Ramos (cell line): ENCODE results near the gene TRPM2.
"Not testable (repeated sequence)": the region's sequence is repeated elsewhere in the genome, so short reads cannot be mapped to it uniquely, and the experiment has no call there.

Experiments
- in situ Hi-C: fragments of 300-500 bp; cut with MboI; formaldehyde crosslinking; loops from one replicate; pipeline ENCODE4 v1.14.3; 2022; ENCODE audit warnings: low sequenced_read_pairs; ENCODE audit not compliant: unreplicated experiment

Gene TRPM2

DNA sequence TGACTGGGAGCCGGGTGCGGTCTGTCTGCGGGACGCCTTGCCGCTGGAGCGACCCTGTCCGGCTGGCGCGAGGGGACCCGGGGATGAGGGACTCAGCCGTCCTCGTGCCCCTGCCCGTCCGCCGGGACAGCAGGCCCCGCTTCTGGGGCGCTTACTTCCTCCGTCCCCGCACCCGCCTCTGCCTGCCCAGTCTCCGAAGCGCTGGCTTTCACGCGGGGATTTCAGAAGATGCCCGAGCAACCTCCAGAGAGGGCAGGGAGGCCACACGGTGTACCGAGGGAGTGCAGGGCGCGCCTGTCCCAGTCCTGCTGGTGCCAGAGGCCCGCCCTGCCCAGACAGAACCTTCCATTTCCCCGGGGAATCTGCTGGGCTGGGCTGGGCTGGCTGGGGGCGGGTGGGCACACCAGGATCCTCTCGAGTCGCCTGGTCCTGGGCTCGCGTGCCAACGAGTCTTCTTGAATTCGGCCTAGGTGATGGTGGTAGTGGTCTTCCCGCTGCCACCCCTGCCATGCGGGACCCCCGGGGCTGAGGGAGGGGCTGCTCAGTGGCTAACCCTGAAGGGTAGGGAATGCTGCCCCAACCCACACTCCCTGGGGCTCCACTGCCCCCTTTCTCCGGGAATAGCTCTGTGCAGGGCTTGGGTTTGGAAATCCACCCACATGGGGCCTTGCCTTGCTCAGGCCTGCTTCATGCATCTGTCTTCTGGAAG, 2.5 kb upstream of the TRPM2 start:
- in situ Hi-C loops = no loop called here

DNA sequence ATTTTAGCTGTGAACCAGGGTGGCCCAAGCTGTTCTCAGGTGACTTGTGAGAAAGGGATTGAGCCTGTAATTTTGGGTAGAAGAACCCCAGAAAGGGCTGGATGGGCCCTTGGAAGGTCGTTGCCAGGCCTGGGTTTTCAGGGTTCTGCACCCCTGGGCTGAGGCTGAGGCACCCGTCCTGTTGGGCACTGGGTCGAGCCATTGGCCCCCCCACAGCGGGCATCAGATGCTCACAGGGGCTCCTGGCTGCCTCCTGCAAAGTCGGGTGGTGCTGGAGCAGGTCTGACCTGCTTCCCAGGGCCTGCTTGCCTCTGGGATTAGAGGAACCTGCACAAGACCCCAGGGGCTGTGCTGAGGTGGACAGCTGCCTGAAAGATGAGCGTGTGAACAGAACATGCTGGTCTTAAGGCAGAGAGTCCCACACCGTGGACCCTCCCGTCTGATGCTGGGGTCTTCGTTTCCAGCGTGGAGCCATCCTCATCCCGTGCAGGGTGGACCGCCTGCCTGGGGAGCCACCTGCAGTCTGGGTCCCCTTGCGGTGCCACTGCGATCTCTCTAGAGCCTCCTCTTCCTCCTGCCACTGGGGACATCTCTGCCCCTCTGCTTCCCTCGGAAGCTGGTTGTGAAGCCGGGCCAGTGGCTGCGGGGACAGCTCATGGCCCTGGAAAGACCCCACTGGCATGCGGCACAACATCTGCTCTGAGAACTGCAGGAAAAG, 1.7 kb upstream of the TRPM2 start:
- in situ Hi-C loops = no loop called here

DNA sequence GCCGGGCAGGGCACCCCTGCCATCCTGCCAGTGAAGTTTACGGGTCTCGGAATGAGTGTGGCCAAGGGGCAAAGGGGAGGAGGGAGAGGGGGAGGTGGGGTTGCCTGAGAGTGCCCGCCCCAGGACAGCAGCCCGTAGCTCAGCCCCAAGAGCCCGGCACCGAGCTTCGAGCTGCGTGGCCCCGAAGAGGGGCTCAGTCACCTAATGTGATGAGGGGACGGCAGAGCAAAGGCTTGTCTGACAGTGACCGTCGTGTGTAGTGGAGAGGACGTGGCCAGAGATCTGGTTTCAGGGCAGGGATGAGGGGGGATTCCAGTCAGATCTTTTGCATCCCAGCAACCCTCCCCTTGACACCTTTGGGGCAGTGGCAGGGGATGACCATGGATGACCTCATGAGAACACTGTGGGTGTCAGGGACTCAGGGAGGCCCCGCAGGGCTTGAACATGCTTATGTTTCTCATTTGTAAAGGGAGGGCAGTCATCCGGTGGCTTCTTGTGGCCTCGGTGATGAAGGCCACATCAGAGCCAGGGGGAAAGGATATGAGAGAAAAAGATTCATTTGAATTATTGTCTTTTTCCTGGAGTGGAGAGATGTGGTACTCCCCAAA, 1.1 kb upstream of the TRPM2 start:
- in situ Hi-C loops = no loop called here

DNA sequence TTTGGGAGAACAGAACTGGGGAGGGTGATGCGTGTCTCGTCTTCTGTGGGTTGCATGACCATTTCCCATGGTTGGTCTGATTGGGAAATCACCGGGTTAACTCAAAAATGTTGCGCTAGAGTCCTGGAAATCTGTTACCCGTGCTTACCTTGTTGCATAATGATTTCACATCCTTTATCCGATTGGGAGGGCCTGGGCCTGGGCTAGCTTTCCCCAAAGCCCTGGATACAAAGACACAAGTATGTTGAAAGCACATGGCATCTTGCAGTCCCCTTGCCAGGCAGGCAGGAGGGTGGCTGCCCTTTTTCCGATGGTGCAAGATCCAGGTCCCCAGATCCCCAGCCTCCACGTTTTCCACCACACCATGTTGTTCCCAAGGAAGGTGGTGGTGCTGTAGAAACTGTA, 582 bp downstream of the TRPM2 start:
- in situ Hi-C loops = no loop called here

DNA sequence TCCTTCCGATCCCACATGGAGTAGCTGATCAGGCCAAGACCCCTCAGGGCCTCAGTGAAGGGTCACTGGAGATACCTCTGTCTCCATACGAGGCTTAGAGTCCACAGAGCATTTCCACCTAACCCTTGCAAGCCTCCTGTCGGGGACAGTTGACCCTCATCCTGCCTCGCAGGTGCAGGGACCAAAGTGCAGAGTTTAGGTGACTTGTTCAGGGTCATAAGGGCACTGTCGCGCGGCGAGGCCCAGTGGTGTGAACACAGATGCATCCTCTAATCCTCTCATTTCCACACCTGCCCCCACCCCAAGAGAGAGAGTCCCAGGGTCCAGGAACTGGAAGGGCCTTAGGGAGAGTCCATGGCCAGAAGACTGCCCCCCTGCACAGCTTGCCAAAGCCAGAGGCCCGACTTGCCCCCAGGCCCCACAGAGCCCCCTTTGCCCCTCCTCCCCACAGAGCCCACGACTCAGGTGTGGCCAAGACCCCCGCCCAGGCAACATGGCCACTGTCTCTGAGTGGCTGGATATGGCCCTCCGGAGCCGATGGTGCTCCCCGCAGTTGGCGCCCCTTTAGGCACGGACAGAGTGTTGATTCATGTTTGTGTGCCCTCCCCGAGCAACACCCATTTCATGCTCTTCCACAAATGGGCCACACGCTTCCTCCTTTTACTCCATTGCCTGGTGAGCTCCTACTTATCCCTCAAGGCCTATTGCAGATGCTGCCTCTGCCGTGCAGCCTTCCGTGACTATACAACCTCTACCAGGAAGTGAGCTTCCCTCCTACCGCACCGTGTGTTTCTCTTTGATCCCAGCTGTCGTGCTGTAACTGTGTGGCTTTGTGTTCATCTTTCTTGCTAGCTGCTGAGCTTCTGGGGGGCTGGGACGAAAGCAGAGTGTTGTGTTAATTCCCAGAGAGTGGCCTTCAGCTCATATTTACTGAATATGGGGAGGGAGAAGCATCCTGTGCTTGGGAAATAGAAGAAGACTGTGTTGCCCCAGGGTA, 1.7 kb downstream of the TRPM2 start:
- in situ Hi-C loops = no loop called here

DNA sequence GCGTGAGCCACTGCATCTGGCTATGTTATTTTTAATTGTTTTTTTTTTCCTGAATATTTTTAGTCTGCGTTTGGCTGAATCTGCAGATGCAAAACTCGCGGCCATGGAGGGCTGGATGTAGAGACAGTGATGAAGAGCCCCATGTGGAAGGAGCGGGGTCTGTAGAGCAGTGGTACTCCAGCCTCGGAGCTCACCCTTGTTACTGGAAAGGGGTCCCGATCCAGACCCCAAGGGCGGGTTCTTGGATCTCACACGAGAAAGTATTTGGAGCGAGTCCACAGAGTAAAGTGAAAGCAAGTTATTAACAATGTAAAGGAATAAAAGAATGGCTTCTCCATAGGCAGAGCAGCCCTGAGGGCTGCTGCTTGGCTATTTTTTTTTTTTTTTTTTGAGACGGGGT, 2.7 kb downstream of the TRPM2 start:
- in situ Hi-C loops = no loop called here

DNA sequence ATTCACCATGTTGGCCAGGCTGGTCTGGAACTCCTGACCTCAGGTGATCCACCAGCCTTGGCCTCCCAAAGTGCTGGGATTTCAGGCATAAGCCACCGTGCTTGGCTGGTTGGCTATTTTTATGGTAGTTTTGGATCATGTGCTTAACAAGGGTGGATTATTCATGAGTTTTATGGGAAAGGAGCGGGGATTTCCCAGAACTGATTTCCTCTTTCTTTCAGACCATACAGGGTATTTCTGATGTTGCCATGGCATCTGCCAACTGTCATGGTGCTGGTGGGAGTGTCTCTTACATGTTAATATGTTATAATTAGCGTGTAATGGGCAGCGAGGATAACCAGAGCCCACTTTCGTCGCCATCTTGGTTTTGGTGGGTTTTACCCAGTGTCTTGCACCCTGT, 3.2 kb downstream of the TRPM2 start:
- in situ Hi-C loops = no loop called here

DNA sequence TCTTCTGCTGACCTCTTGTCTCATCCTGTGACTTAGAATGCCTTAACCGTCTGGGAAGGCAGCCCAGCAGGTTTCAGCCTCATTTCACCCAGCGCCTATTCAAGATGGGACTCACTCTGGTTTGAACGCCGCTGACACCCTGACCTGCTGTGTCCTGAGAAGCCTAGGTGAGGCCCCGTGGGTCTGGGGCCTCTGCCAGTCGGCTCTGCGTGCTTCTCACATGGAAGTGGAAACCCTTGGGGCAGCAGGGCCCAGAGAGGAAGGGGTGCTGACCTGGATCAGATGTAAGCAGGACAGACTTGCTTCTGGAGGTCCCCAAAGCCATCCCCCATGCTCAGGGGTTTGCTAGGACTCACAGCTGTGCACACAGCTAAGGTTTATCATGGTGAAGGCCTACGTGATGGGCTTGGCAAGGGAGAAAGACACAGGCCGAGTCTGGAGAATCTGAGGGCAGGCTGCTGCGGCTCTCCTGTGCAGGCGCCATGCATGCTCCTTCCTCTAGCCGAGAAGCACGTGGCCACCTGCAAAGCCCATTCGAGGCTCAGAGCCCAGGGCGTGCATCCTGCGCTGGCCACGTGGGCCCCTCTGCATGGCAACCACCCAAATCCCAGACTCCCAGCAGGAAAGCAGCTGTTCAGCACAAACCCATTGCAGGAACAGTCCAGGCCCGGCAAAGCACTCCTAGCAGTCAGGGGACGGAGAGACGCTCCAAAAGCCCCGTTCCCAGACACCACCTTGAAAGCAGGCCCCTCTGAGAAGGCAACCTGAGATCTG, 3.8 kb downstream of the TRPM2 start:
- in situ Hi-C loops = no loop called here

DNA sequence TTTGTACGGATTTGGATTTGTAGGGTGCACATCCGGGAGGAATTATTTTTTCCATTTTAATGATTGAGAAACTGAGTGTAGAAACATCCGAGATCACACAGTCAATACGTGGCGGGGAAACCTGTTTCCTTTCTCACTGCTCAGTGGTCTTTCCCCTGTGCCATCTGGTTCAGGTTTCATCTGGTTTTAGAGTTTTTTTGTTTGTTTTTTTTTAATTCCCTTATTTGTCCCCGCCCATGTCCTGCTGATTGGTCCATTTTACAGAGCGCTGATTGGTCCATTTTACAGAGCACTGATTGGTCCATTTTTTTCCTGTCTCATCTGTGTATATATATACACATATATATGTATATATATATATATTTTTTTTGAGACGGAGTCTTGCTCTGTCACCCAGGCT, 6.0 kb downstream of the TRPM2 start:
- in situ Hi-C loops = no loop called here

DNA sequence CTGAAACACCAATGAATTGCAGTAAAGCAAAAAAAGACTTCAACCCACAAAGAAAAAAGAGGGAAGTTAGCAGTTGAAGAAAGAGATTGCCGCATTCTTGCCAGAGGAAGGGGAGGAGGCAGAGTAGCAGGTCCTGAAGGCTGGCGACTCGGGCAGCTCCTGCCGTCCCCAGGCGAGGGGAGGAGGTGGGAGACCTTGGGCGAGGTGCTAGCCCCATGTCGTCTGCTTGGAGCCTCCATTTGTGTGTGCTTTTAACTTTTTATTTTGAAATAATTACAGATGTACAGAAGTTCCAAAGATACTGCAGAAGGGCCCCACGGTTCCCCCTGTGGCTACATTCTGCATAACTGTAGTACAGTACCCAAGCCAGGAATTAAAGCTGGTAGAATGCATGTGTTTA, 6.7 kb downstream of the TRPM2 start:
- in situ Hi-C loops = no loop called here

DNA sequence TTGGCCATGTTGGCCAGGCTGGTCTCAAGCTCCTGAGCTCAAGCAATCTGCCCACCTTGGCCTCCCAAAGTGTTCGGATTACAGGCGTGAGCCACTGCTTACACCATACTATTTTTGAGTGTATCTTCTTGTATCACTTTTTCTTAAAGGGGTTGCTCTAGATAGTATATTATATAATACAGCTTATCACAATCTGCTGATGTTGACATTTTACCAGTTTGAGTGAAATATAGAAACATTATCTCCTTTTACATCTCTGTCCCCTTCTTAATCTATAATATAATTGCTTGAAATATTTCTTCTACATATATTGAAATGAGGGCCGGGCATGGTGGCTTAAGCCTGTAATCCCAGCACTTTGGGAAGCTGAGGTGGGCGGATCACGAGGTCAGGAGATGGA, 8.5 kb downstream of the TRPM2 start:
- in situ Hi-C loops = not testable (repeated sequence)

DNA sequence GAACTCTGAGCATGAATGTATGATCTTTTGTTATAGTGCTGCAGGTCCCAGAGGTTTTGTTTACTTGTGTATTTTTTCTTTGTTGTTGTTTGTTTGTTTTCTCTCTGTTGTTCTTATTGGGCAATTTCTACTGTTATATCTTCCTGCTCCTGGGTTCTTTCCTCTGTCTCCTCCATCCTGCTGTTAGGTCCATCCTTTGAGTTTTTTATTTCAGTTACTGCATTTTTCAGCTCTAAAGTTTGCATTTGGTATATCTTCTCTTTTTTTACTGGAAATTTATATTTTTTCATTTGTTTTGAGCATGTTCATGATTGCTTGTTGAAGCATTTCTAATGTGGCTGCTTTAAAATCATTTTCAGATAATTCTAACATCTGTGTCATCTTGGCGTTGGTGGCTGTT, 9.9 kb downstream of the TRPM2 start:
- in situ Hi-C loops = no loop called here

DNA sequence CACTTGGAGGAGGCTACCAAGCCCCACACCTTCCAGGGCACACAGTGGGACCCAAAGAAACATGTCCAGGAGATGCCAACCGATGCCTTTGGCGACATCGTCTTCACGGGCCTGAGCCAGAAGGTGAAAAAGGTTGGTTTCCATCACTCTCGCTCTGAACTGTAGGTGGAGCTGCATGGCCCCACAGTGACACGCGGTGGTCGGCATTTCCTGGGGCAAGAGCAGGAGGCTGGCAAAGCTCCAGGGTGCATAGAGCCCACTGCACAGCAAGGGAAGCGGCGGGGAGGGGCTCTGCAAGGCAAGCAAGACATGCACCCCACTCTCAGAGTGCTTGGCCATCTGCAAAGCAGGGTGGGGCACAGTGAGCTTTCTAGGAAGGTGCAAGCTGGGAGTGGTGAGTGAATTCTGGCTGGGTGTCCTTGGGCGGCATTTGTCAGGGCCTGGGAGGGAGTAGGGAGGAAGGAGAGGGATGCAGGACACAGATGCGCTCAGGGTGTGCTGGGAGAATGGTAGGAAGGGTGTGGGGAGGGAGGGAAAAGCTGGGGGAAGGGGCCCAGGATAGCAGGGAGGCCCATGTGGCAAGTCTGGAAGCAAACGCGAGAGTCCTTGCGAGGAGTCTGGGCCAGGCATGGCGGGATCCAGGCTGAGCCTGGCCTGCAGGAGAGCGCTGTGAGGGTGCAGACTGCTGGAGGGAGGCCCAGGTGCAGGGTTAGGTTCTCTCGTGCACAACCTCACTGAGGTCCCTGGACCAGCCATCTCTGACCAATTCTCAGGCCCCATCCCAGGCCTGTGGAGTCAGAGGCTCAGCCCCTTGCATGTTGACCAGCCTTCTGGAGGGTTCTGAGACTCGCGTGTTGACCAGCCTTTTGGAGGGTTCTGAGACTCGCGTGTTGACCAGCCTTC, 11.0 kb downstream of the TRPM2 start:
- in situ Hi-C loops = no loop called here

DNA sequence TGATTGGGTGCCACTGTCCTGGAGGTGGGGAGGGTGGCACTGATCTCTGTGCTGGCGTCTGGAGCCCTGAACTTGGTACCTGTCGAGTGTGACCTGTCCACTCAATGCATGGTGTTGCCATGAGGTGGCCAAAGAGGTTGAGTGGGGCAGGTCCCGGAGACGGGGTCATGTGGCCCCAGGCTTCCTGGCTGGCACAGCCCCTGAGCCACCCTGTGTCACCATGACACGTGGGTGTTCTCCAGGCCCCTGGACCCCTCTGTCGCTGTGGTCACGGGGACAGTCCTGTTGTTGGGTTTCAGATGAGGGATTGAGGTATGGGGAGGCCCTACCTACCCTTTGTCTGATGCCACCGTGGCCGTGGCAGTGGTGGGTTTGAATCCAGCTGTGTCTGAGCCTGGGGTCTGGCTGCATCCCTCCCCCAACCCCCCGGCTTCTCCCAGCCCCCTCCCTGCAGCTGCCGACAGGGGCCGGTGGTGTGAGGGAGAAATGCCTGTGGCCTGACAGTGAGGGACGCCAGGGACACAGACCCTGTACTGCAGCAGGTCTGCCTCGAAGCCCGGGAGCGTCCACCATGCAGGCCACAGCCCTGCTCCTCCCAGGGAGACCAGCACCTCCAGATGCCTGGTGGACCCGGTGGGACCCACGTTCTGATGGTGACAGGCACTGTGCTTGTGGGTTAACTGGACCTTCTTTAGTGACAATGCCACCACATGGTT, 12.0 kb downstream of the TRPM2 start:
- in situ Hi-C loops = no loop called here

DNA sequence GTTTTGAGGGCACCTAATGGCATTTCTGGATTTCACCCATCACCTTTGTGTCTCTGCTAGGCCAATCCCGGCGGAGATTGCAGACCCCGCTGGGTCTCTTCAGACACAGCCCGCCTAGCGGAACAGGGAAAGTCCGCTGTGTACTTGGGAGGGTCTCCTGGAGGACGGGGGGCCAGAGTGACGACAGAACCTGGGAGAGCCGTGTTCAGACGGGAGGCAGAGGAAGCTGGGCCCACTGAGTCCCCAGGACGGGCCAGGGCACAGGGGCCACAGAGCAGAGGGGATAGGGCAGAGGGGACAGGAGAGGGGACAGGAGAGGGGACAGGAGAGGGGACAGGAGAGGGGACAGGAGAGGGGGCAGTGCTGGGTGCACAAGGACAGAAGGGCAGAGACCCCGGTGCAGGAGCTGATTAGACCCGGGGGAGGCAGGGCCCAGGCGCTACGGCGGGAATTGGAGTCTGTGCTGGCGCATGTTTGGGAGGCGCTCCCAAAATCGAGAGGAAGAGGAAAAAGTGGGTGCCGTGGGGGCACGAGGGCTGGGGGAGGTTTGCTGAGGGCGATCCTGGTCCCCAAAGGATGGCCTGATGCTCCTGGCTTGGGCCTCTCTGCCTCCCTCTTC, 12.7 kb downstream of the TRPM2 start:
- in situ Hi-C loops = no loop called here

DNA sequence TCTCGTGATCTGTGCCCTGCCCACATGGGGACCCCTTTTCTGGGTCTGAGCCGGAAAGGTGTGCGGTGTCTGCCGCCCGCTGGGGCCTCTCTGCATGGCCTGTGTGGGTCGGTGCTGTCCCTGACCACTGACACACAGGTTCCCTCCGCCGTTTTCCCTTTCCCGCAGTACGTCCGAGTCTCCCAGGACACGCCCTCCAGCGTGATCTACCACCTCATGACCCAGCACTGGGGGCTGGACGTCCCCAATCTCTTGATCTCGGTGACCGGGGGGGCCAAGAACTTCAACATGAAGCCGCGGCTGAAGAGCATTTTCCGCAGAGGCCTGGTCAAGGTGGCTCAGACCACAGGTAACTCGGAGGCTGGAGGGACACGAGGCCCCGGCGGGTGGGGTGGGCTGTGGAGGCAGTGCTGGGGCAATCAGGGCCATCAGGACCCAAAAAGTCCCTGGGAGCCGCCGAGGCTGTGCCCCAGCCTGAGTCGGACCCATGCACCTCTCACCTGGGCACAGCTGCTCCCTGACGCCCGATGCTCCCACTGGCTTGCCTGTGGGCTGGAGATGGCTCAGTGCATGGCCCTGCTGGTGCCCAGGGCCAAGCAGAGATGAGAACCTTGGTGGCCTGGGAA, 13.3 kb downstream of the TRPM2 start:
- in situ Hi-C loops = no loop called here

DNA sequence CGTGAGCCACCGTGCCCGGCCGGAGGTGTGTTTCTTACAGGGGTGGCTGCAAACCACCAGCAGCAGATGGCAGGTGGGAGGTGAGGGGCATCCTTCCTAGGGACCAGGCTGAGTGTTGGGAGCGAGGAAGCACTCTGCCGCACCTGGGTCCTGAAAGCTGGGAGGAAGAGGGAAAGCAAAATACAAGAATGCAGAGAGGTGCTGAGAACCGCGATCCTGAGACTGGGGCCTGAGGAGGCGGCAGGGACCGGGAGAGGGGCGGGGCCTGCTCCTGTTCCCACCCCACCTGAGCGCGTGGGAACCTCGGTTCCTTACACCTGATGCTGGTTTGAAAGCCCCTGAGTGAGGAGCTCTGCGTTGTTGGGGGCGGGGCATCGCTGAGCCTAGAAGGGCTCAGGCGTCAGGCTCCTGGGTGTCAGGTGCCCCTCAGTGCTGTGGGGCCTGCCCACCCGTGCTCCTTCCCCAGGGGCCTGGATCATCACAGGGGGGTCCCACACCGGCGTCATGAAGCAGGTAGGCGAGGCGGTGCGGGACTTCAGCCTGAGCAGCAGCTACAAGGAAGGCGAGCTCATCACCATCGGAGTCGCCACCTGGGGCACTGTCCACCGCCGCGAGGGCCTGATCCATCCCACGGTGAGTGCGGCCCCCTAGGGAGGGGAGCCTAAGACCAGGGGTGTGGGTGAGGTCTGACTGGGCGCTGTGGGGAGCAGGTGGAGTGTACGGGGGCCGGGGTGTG, 15.5 kb downstream of the TRPM2 start:
- in situ Hi-C loops = no loop called here
